GM18517 (cell line): ENCODE measurements around the gene LAMB4.

Experiments used
- ATAC-seq: cut with Tn5 transposase; IDR thresholded peaks from one replicate; pipeline ENCODE4 v1.9.1; 2021; ENCODE audit warnings: mild to moderate bottlenecking, moderate library complexity; ENCODE audit not compliant: unreplicated experiment

Gene LAMB4

DNA sequence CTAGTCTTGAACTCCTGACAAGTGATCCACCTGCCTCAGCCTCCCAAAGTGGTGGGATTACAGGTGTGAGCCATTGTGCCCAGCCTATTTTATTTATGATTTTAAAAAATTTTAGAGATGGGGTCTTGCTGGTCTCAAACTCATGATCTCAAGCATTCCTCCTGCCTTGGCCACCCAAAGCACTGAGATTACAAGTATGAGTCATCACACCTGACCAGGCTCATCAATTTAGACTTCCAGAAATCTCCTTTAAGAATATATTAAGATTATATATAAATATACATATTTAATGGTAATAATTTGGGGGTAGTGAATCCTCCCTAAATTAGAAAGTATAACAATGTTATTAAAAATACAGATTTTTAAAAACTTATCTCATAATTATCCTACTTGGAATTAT, 156.3 kb downstream of the LAMB4 start:
- no peak for ATAC-seq
